B cell (primary cell): ENCODE data around the gene C11orf16.

ENCODE experiments used
- EZH2 ChIP-seq: IDR thresholded peaks from 2 replicates; pipeline ENCODE4 v1.6.1; 2012; ENCODE audit warnings: borderline replicate concordance, low read depth, mild to moderate bottlenecking, moderate library complexity, low read length; ENCODE audit not compliant: insufficient read depth, poor library complexity, severe bottlenecking
- TF ChIP-seq, protein P1 (sequence below): fragments of 200-600 bp; IDR thresholded peaks from one replicate; pipeline ENCODE4 v1.8.0; 2022; ENCODE audit warnings: antibody characterized with exemption, mild to moderate bottlenecking

DNA sequence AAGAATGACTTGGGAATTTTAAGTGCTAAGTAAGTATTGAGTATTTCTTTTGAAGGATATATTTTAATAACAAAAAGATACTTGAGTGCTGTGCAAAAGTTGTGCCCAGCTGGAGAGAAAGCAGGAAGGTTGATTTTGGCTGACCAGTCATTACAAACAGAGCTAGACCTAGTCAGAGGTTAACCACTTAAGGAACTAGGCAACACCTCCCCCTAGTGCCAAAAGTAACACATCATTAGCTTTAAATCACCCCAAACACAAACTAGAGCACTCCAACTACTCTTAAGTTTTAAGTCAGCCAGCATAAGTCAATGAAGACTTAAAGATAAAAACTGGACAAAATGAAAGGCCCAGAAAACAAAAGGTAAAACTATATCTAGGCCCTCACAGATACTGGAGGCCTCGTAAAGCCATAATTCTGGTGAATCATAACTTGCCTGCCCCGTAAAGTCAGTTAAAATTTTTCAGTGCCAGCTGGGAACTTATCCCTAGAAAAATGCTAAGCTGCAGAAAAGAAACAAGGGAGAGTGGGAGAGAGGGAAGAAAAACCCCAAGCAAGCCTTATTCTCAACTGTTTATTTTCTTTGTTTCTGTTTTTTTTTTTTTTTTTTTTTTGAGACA is 26.9 kb upstream of the C11orf16 start:
- TF ChIP-seq, protein P1, sequence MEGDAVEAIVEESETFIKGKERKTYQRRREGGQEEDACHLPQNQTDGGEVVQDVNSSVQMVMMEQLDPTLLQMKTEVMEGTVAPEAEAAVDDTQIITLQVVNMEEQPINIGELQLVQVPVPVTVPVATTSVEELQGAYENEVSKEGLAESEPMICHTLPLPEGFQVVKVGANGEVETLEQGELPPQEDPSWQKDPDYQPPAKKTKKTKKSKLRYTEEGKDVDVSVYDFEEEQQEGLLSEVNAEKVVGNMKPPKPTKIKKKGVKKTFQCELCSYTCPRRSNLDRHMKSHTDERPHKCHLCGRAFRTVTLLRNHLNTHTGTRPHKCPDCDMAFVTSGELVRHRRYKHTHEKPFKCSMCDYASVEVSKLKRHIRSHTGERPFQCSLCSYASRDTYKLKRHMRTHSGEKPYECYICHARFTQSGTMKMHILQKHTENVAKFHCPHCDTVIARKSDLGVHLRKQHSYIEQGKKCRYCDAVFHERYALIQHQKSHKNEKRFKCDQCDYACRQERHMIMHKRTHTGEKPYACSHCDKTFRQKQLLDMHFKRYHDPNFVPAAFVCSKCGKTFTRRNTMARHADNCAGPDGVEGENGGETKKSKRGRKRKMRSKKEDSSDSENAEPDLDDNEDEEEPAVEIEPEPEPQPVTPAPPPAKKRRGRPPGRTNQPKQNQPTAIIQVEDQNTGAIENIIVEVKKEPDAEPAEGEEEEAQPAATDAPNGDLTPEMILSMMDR, result peak; percentile 69
- TF ChIP-seq EZH2, result no peak
